H1 (cell line): ENCODE results near the gene C1orf21. TPM values are rescaled to one million over a fixed set of nuclear protein-coding genes. Genes with fewer than 3 reads are reported as not detected.

Experiments used
- CTCF ChIA-PET: fragments of 300-600 bp; sonication (Branson Sonifier 250); formaldehyde crosslinking; loops from one replicate; lab custom pipeline; 2021; ENCODE audit not compliant: partially characterized antibody; lab: Charles Lee
- POLR2A ChIA-PET: fragments of 300-600 bp; sonication (Branson Sonifier 250); formaldehyde crosslinking; loops from one replicate; lab custom pipeline; 2021; ENCODE audit warnings: inconsistent platforms; ENCODE audit not compliant: partially characterized antibody; lab: Charles Lee
- DNase-seq, 2 experiments: peaks; one replicate each; pipeline versions ENCODE4 v3.0.0 to v3.0.0-alpha.2; 2010 to 2022; ENCODE audit warnings: low spot score in 2 of 2, low read depth in 1 of 2, mixed read lengths in 1 of 2
- FAIRE-seq: peaks from 2 replicates; lab custom pipeline; 2011; peaks lifted over from hg19 to GRCh38; lab: Jason Lieb, UNC
- H2AFZ ChIP-seq: 2 replicates; pipeline ENCODE4 v1.8.1; 2012; ENCODE audit warnings: low read length, inconsistent platforms
- H2AK5ac ChIP-seq: 2 replicates; pipeline ENCODE4 v1.6.1; 2013; ENCODE audit warnings: low read depth, low read length
- H2BK120ac ChIP-seq: replicated peaks from 2 replicates; pipeline ENCODE3; 2013; ENCODE audit warnings: low read depth, low read length, inconsistent platforms
- H2BK12ac ChIP-seq: 2 replicates; pipeline ENCODE4 v1.6.1; 2013; ENCODE audit warnings: low read depth, low read length
- H2BK15ac ChIP-seq: 2 replicates; pipeline ENCODE4 v1.6.1; 2013; ENCODE audit warnings: low read length
- H2BK20ac ChIP-seq: 2 replicates; pipeline ENCODE4 v1.6.1; 2013; ENCODE audit warnings: low read length
- H2BK5ac ChIP-seq: 2 replicates; pipeline ENCODE4 v1.6.1; 2013; ENCODE audit warnings: low read depth, low read length
- H3K14ac ChIP-seq: 2 replicates; pipeline ENCODE4 v1.6.1; 2013; ENCODE audit warnings: inconsistent platforms; ENCODE audit not compliant: insufficient read length
- H3K18ac ChIP-seq: 2 replicates; pipeline ENCODE4 v1.6.1; 2013; ENCODE audit warnings: low read length; ENCODE audit errors: extremely low read depth
- H3K23ac ChIP-seq: 2 replicates; pipeline ENCODE4 v1.6.1; 2013; ENCODE audit warnings: inconsistent platforms; ENCODE audit not compliant: insufficient read length
- H3K23me2 ChIP-seq: 2 replicates; pipeline ENCODE4 v1.6.1; 2013; ENCODE audit warnings: low read depth, low read length
- H3K27ac ChIP-seq: 2 replicates; pipeline ENCODE4 v1.6.1; 2011; ENCODE audit warnings: low read depth, low read length, inconsistent platforms
- H3K27me3 ChIP-seq, 4 experiments: replicated peaks in 1 of 4; 1 replicate in 1 of 4; 2 replicates in 3 of 4; pipeline versions ENCODE4 v1.6.1 to v1.8.1; 2011 to 2013; ENCODE audit warnings: low read length in 3 of 4, mild to moderate bottlenecking in 3 of 4, inconsistent platforms in 2 of 4, mixed read lengths in 2 of 4, moderate library complexity in 1 of 4; ENCODE audit not compliant: control insufficient read depth in 3 of 4, insufficient read depth in 3 of 4; ENCODE audit errors: extremely low read depth in 1 of 4
- H3K36me3 ChIP-seq, 4 experiments: 2 replicates each; pipeline versions ENCODE4 v1.6.1 to v1.8.1; 2011 to 2013; ENCODE audit warnings: mild to moderate bottlenecking in 4 of 4, low read length in 3 of 4, moderate library complexity in 2 of 4, control low read depth in 1 of 4, inconsistent platforms in 1 of 4; ENCODE audit not compliant: insufficient read depth in 4 of 4, control insufficient read depth in 2 of 4
- H3K4ac ChIP-seq: replicated peaks from 2 replicates; pipeline ENCODE3; 2013; ENCODE audit warnings: low read length, low read depth, mixed read lengths, inconsistent platforms; ENCODE audit not compliant: insufficient read length
- H3K4me1 ChIP-seq, 4 experiments: replicated peaks in 1 of 4; 1 replicate in 1 of 4; 2 replicates in 3 of 4; pipeline versions ENCODE4 v1.6.1 to v1.8.1; 2011 to 2013; ENCODE audit warnings: low read length in 3 of 4, inconsistent platforms in 2 of 4, mixed read lengths in 1 of 4; ENCODE audit not compliant: insufficient read depth in 4 of 4, control insufficient read depth in 3 of 4
- H3K4me2 ChIP-seq, 2 experiments: 2 replicates each; pipeline versions ENCODE4 v1.6.1 to v1.8.1; 2011 to 2013; ENCODE audit warnings: low read depth in 2 of 2, low read length in 2 of 2, control low read depth in 1 of 2, inconsistent platforms in 1 of 2, mild to moderate bottlenecking in 1 of 2; ENCODE audit not compliant: insufficient read depth in 1 of 2
- H3K4me3 ChIP-seq, 4 experiments: fragments of 200-600, 300-600 bp in 1 of 4; sonication (generic), shearing (Covaris generic), sonication (Bioruptor Twin) in 1 of 4; 2 replicates each; pipeline versions ENCODE4 v1.5.1 to v1.8.1; 2011 to 2016; ENCODE audit warnings: low read length in 4 of 4, low read depth in 3 of 4, control low read depth in 2 of 4, inconsistent platforms in 2 of 4, mild to moderate bottlenecking in 2 of 4, mixed read lengths in 1 of 4, moderate library complexity in 1 of 4; ENCODE audit not compliant: insufficient read depth in 2 of 4; ENCODE audit errors: extremely low read depth in 1 of 4
- H3K56ac ChIP-seq: replicated peaks from 2 replicates; pipeline ENCODE3; 2013; ENCODE audit warnings: low read depth, mild to moderate bottlenecking, mixed read lengths, low read length, inconsistent platforms; ENCODE audit not compliant: insufficient read length
- H3K79me1 ChIP-seq: 2 replicates; pipeline ENCODE4 v1.6.1; 2013; ENCODE audit warnings: low read depth, low read length, control low read depth
- H3K79me2 ChIP-seq, 2 experiments: 2 replicates each; pipeline versions ENCODE4 v1.6.1 to v1.8.1; 2012 to 2013; ENCODE audit warnings: low read length in 2 of 2, mild to moderate bottlenecking in 2 of 2, inconsistent platforms in 1 of 2; ENCODE audit not compliant: insufficient read depth in 2 of 2, control insufficient read depth in 1 of 2
- H3K9ac ChIP-seq, 4 experiments: replicated peaks in 1 of 4; 1 replicate in 1 of 4; 2 replicates in 3 of 4; pipeline versions ENCODE4 v1.6.1 to v1.8.1; 2011 to 2013; ENCODE audit warnings: low read depth in 3 of 4, low read length in 3 of 4, control low read depth in 2 of 4, mild to moderate bottlenecking in 2 of 4, moderate library complexity in 2 of 4, inconsistent platforms in 1 of 4; ENCODE audit errors: extremely low read depth in 1 of 4
- H3K9me3 ChIP-seq, 2 experiments: 2 replicates each; pipeline versions ENCODE4 v1.6.1 to v1.8.1; 2012 to 2013; ENCODE audit warnings: mild to moderate bottlenecking in 2 of 2, moderate library complexity in 2 of 2, control low read depth in 1 of 2, inconsistent platforms in 1 of 2, low read depth in 1 of 2, low read length in 1 of 2, mixed read lengths in 1 of 2; ENCODE audit not compliant: insufficient read depth in 2 of 2
- H4K20me1 ChIP-seq, 2 experiments: replicated peaks in 1 of 2; 2 replicates each; pipeline versions ENCODE3 to v1.8.1; 2011 to 2013; ENCODE audit warnings: inconsistent platforms in 2 of 2, low read length in 2 of 2, mild to moderate bottlenecking in 1 of 2; ENCODE audit not compliant: insufficient read depth in 2 of 2, control insufficient read depth in 1 of 2
- H4K5ac ChIP-seq: 2 replicates; pipeline ENCODE4 v1.6.1; 2013; ENCODE audit warnings: low read length, low read depth, mixed read lengths, inconsistent platforms; ENCODE audit not compliant: insufficient read length
- H4K8ac ChIP-seq: 2 replicates; pipeline ENCODE4 v1.8.0; 2013; ENCODE audit warnings: mild to moderate bottlenecking, moderate library complexity, low read length, inconsistent platforms; ENCODE audit not compliant: insufficient read depth; ENCODE audit errors: extremely low read depth
- H4K91ac ChIP-seq: replicated peaks from 2 replicates; pipeline ENCODE3; 2013; ENCODE audit warnings: low read length, mixed read lengths, inconsistent platforms; ENCODE audit not compliant: insufficient read length
- ATF2 ChIP-seq: IDR thresholded peaks from 2 replicates; pipeline ENCODE4 v1.6.1; 2012; ENCODE audit warnings: low read length, inconsistent platforms
- CEBPB ChIP-seq: IDR thresholded peaks from 2 replicates; pipeline ENCODE4 v1.6.1; 2012; ENCODE audit warnings: low read depth, low read length
- FOSL1 ChIP-seq: IDR thresholded peaks from 2 replicates; pipeline ENCODE4 v1.6.1; 2011; ENCODE audit warnings: mild to moderate bottlenecking, low read depth, low read length, moderate library complexity; ENCODE audit not compliant: insufficient read depth
- NANOG ChIP-seq: IDR thresholded peaks from 2 replicates; pipeline ENCODE4 v1.6.1; 2011; ENCODE audit warnings: low read length, low read depth, mild to moderate bottlenecking, inconsistent platforms; ENCODE audit not compliant: insufficient read depth, poor library complexity, severe bottlenecking
- NRF1 ChIP-seq: IDR thresholded peaks from 2 replicates; pipeline ENCODE4 v1.6.1; 2011; ENCODE audit warnings: mild to moderate bottlenecking, low read depth, low read length, improper control_type of control experiment
- RAD21 ChIP-seq, 2 experiments: IDR thresholded peaks in 1 of 2; conservative IDR thresholded peaks in 1 of 2; 2 replicates each; pipeline ENCODE4 v1.6.1; 2011; ENCODE audit warnings: low read depth in 2 of 2, low read length in 2 of 2, improper control_type of control experiment in 1 of 2, inconsistent platforms in 1 of 2, mild to moderate bottlenecking in 1 of 2, moderate library complexity in 1 of 2
- SAP30 ChIP-seq: fragments of 300-600 bp; sonication (generic); IDR thresholded peaks from 2 replicates; pipeline ENCODE4 v1.7.1; 2012; ENCODE audit warnings: low read length, moderate library complexity, mild to moderate bottlenecking, inconsistent platforms; ENCODE audit not compliant: insufficient read depth, insufficient replicate concordance
- SIN3A ChIP-seq, 2 experiments: IDR thresholded peaks in 1 of 2; conservative IDR thresholded peaks in 1 of 2; 2 replicates each; pipeline ENCODE4 v1.6.1; 2011 to 2012; ENCODE audit warnings: low read length in 2 of 2, improper control_type of control experiment in 1 of 2, low read depth in 1 of 2, mild to moderate bottlenecking in 1 of 2
- SRF ChIP-seq: IDR thresholded peaks from 2 replicates; pipeline ENCODE4 v1.6.1; 2011; ENCODE audit warnings: mild to moderate bottlenecking, low read depth, low read length, moderate library complexity
- SUZ12 ChIP-seq: fragments of 200-600 bp; sonication (generic); IDR thresholded peaks from 2 replicates; pipeline ENCODE4 v1.6.1; 2012; ENCODE audit warnings: mild to moderate bottlenecking, inconsistent platforms, low read length, moderate library complexity, mixed read lengths
- TAF7 ChIP-seq: optimal IDR thresholded peaks from 2 replicates; pipeline ENCODE3; 2011; ENCODE audit warnings: low read depth, mild to moderate bottlenecking, inconsistent platforms, low read length, moderate library complexity, borderline replicate concordance
- WGBS, 2 experiments: shearing (Covaris generic) in 1 of 2; methylation state at CpG; one replicate each; pipeline versions ENCODE4 v1.1.6 to v1.1.7; 2013 to 2015; ENCODE audit warnings: low lambda C conversion rate in 2 of 2, mixed read lengths in 2 of 2, inconsistent platforms in 1 of 2, low coverage in 1 of 2, missing lambda C conversion rate in 1 of 2; ENCODE audit not compliant: insufficient replicate concordance in 2 of 2, insufficient coverage in 1 of 2, insufficient read length in 1 of 2; ENCODE audit errors: extremely low coverage in 1 of 2, missing lambda C conversion rate in 1 of 2; 5-methylcytosine and 5-hydroxymethylcytosine counted together
- polyA plus RNA-seq, 7 experiments: library from polyadenylated mRNA; depleted of rRNA in 3 of 7; stranded (reverse) in 5 of 7; unstranded in 2 of 7; fragments of >200 nt in 5 of 7; fragments of 200-250 nt in 2 of 7; gene quantifications; 1 replicate in 5 of 7; 2 replicates in 1 of 7; 4 replicates in 1 of 7; pipeline versions ENCODE4 v1.2.1 to v1.2.3, GENCODE V29; 2011 to 2013; ENCODE audit warnings: missing spikeins in 2 of 7, mixed read lengths in 2 of 7
- total RNA-seq: library from RNA; stranded (reverse); fragmentation: NEBNext Ultra II Directional; extraction: Animal tissue kit (Norgen Biotek cat#: 25700); gene quantifications from 2 replicates; pipeline ENCODE4 v1.2.1, GENCODE V29; 2021

C1orf21 gene
- total and polyA plus RNA-seq, 2 of the 8 experiments (the other 6 are each of a cell fraction or from before 2014, with no cell fraction given), result 16.6 to 51.0 TPM

GRCh38 chr1:184531296-184531695 is 144.5 kb downstream of the C1orf21 start:
- H4K8ac ChIP-seq, result no peak overlapping the region
- H3K18ac ChIP-seq, result no peak overlapping the region
- no peak overlapping the region for H2BK20ac ChIP-seq
- H3K79me2 ChIP-seq, result no peaks in the 10 kb centered on the region; a peak in 1 of 4 replicates
- H3K27ac ChIP-seq, result no peak overlapping the region
- no peak for DNase-seq
- H2AFZ ChIP-seq, result no peak overlapping the region
- no peak overlapping the region for H2AK5ac ChIP-seq
- H2BK15ac ChIP-seq, result no peak overlapping the region
- no peaks in the 10 kb centered on the region for H3K9me3 ChIP-seq
- H3K23ac ChIP-seq, result no peak overlapping the region
- no peak for FAIRE-seq
- ChIA-PET CTCF (interaction anchor here (0.6 kb wide), 1 partner anchor 794 kb away, joined by 5 read pairs; no protein-coding TSS in a partner anchor), POLR2A (interaction anchor here (1.0 to 1.2 kb wide), 2 partner anchors 9 to 10 kb away, joined by 3 to 4 read pairs; no protein-coding TSS in a partner anchor)
- H3K4me2 ChIP-seq, result no peak overlapping the region
- 0 out of 7 replicates have a peak, but pooled peaks cover 0 to 2% (median 0%) of the 10 kb centered on the region in 4 experiments for H3K4me1 ChIP-seq
- H4K5ac ChIP-seq, result no peak overlapping the region
- peaks cover 0 to 8% (median 1%) of the 10 kb centered on the region in 4 experiments; a peak in 4 of 8 replicates for H3K36me3 ChIP-seq
- H3K79me1 ChIP-seq, result peaks cover 2% of the 10 kb centered on the region; the same call in 1 of the 2 replicates
- WGBS, 2 experiments, result 89% methylated on average over 1 of the region's 1 CpG; no CpG with 5 or more reads in 1 of the 2 experiments
- no peaks in the 10 kb centered on the region for H3K23me2 ChIP-seq
- H3K4ac ChIP-seq, result no peak overlapping the region
- no peak overlapping the region for H3K9ac ChIP-seq
- no peak for TF ChIP-seq ATF2
- TF ChIP-seq NRF1, result no peak
- TF ChIP-seq SIN3A (conservative IDR thresholded peaks at IDR 0.05 in 1 of 2, IDR thresholded peaks at IDR 0.05 in 1 of 2; ENCODE audit: low read depth in 1 of 2, low read length in 2 of 2), result no peak
- TF ChIP-seq NANOG, result no peak
- no peak for TF ChIP-seq SUZ12
- TF ChIP-seq CEBPB, result no peak
- no peak for TF ChIP-seq FOSL1
- no peak for TF ChIP-seq TAF7
- TF ChIP-seq SAP30, result no peak
- TF ChIP-seq SRF, result no peak
- no peak for TF ChIP-seq RAD21 (IDR thresholded peaks at IDR 0.05 in 1 of 2, conservative IDR thresholded peaks at IDR 0.05 in 1 of 2; ENCODE audit: low read depth in 2 of 2, low read length in 2 of 2)
- H3K27me3 ChIP-seq, result no peaks in the 10 kb centered on the region
- H2BK120ac ChIP-seq, result no peak overlapping the region
- no peak overlapping the region for H3K56ac ChIP-seq
- no peak overlapping the region for H3K14ac ChIP-seq
- no peak overlapping the region for H4K91ac ChIP-seq
- H2BK12ac ChIP-seq, result no peak overlapping the region
- H2BK5ac ChIP-seq, result no peak overlapping the region
- H4K20me1 ChIP-seq, result no peaks in the 10 kb centered on the region
- H3K4me3 ChIP-seq, result no peak overlapping the region
